Endothelial cell of umbilical vein (primary cell): ENCODE results near the gene CENPB. TPM values are rescaled to one million over a fixed set of nuclear protein-coding genes. Genes with fewer than 3 reads are reported as not detected.
A peak's percentile ranks its signal among the peaks of the same experiment; 100 is the strongest.

Experiments used
- BruUV-seq: library from RNA; stranded (reverse); fragments of 400-500 nt; replicated peaks from 2 replicates; lab custom pipeline; 2021; lab: Mats Ljungman, UMichigan
- CTCF ChIA-PET: fragments of 300-600, 350-600 bp; sonication (Branson Sonifier 250); formaldehyde crosslinking; loops from one replicate; lab custom pipeline; 2021; ENCODE audit warnings: antibody characterized with exemption, inconsistent platforms; lab: Charles Lee
- POLR2A ChIA-PET: fragments of 300-600, 350-600 bp; sonication (Branson Sonifier 250); formaldehyde crosslinking; loops from one replicate; lab custom pipeline; 2021; ENCODE audit warnings: antibody characterized with exemption, inconsistent platforms; lab: Charles Lee
- DNase-seq: peaks from one replicate; pipeline ENCODE4 v3.0.0-alpha.2; 2011; ENCODE audit warnings: low read depth, low spot score
- FAIRE-seq: peaks from 2 replicates; lab custom pipeline; 2011; peaks lifted over from hg19 to GRCh38; lab: Jason Lieb, UNC
- H2AFZ ChIP-seq: 2 replicates; pipeline ENCODE4 v1.6.0; 2012; ENCODE audit warnings: low read depth, low read length, control low read depth, inconsistent platforms
- H3K27ac ChIP-seq: 2 replicates; pipeline ENCODE4 v1.5.1; 2011; ENCODE audit warnings: low read depth, mild to moderate bottlenecking, control low read depth, low read length, moderate library complexity; ENCODE audit not compliant: insufficient read depth
- H3K27me3 ChIP-seq, 2 experiments: 2 replicates each; pipeline versions ENCODE4 v1.6.0 to v1.6.1; 2011; ENCODE audit warnings: low read length in 2 of 2, mixed read lengths in 1 of 2; ENCODE audit not compliant: control insufficient read depth in 2 of 2, insufficient read depth in 2 of 2
- H3K36me3 ChIP-seq, 2 experiments: 2 replicates in 1 of 2; 3 replicates in 1 of 2; pipeline ENCODE4 v1.5.1; 2011; ENCODE audit warnings: low read length in 2 of 2, mild to moderate bottlenecking in 1 of 2, moderate library complexity in 1 of 2; ENCODE audit not compliant: control insufficient read depth in 2 of 2, insufficient read depth in 2 of 2; ENCODE audit errors: extremely low read depth in 1 of 2
- H3K4me1 ChIP-seq: 3 replicates; pipeline ENCODE4 v1.5.1; 2011; ENCODE audit warnings: mild to moderate bottlenecking, low read length; ENCODE audit not compliant: control insufficient read depth, insufficient read depth; ENCODE audit errors: extremely low read depth
- H3K4me2 ChIP-seq: 2 replicates; pipeline ENCODE4 v1.6.1; 2011; ENCODE audit warnings: low read length, control low read depth, mixed read lengths; ENCODE audit not compliant: insufficient read depth
- H3K4me3 ChIP-seq, 3 experiments: fragments of 200-600 bp in 1 of 3; sonication (generic), shearing (Covaris generic) in 1 of 3; replicated peaks in 1 of 3; 2 replicates each; pipeline ENCODE4 v1.5.1; 2011 to 2016; ENCODE audit warnings: control low read depth in 3 of 3, low read length in 3 of 3, mild to moderate bottlenecking in 2 of 3, inconsistent platforms in 1 of 3, low read depth in 1 of 3, moderate library complexity in 1 of 3; ENCODE audit not compliant: insufficient read depth in 1 of 3
- H3K79me2 ChIP-seq: 2 replicates; pipeline ENCODE4 v1.6.0; 2012; ENCODE audit warnings: low read length, inconsistent platforms; ENCODE audit not compliant: control insufficient read depth, insufficient read depth
- H3K9ac ChIP-seq: replicated peaks from 2 replicates; pipeline ENCODE3; 2011; ENCODE audit warnings: low read length, control low read depth; ENCODE audit not compliant: insufficient read depth; ENCODE audit errors: extremely low read depth
- H3K9me1 ChIP-seq: replicated peaks from 3 replicates; pipeline ENCODE4 v1.6.0; 2011; ENCODE audit warnings: mild to moderate bottlenecking, low read length; ENCODE audit not compliant: control insufficient read depth, insufficient read depth; ENCODE audit errors: extremely low read depth
- H3K9me3 ChIP-seq: replicated peaks from 2 replicates; pipeline ENCODE4 v1.5.1; 2012; ENCODE audit warnings: low read length, inconsistent platforms; ENCODE audit not compliant: control insufficient read depth, insufficient read depth
- H4K20me1 ChIP-seq: replicated peaks from 2 replicates; pipeline ENCODE3; 2011; ENCODE audit warnings: mild to moderate bottlenecking, low read length; ENCODE audit not compliant: control insufficient read depth, insufficient read depth; ENCODE audit errors: extremely low read depth
- EZH2 ChIP-seq: IDR thresholded peaks from 2 replicates; pipeline ENCODE4 v1.6.1; 2012; ENCODE audit warnings: borderline replicate concordance, low read depth, mild to moderate bottlenecking, moderate library complexity, low read length, inconsistent platforms; ENCODE audit not compliant: severe bottlenecking
- FOS ChIP-seq: IDR thresholded peaks from 2 replicates; pipeline ENCODE4 v1.6.1; 2011; ENCODE audit warnings: mild to moderate bottlenecking, low read length, moderate library complexity, borderline replicate concordance; ENCODE audit not compliant: insufficient read depth
- GATA2 ChIP-seq: IDR thresholded peaks from 2 replicates; pipeline ENCODE4 v1.7.0; 2011; ENCODE audit warnings: low read depth, mild to moderate bottlenecking, moderate library complexity, mixed read lengths, low read length; ENCODE audit not compliant: insufficient read length, insufficient read depth
- JUN ChIP-seq: IDR thresholded peaks from 2 replicates; pipeline ENCODE4 v1.6.1; 2011; ENCODE audit warnings: borderline replicate concordance, low read depth; ENCODE audit not compliant: insufficient read length, insufficient read depth
- MYC ChIP-seq: IDR thresholded peaks from one replicate; pipeline ENCODE4 v1.6.1; 2011; ENCODE audit warnings: mild to moderate bottlenecking, low read depth, low read length
- POLR2A ChIP-seq: IDR thresholded peaks from 2 replicates; pipeline ENCODE4 v1.6.1; 2012; ENCODE audit warnings: low read depth, mild to moderate bottlenecking, control low read depth, low read length
- POLR2AphosphoS5 ChIP-seq: IDR thresholded peaks from 2 replicates; pipeline ENCODE4 v1.6.1; 2012; ENCODE audit warnings: low read depth, mild to moderate bottlenecking, control low read depth, low read length, moderate library complexity; ENCODE audit not compliant: insufficient read depth
- dilution Hi-C: fragments of 300-500 bp; cut with MboI; formaldehyde crosslinking; loops from one replicate; pipeline ENCODE4 v1.15.0; 2019; ENCODE audit warnings: low sequenced_read_pairs; ENCODE audit not compliant: extremely low pct_ligation_motif_present
- intact Hi-C: fragments of 100-400 bp; cut with micrococcal nuclease; formaldehyde crosslinking; loops from one replicate; pipeline ENCODE4 v1.10.0; 2022
- polyA plus RNA-seq, 4 experiments: library from polyadenylated mRNA; depleted of rRNA in 3 of 4; stranded (reverse) in 3 of 4; unstranded in 1 of 4; fragments of >200 nt; gene quantifications; 2 replicates each; pipeline versions ENCODE4 v1.2.1 to v1.2.3, GENCODE V29; 2011 to 2012; ENCODE audit warnings: missing spikeins in 1 of 4
- total RNA-seq: library from RNA; stranded (reverse); gene quantifications from 2 replicates; pipeline ENCODE4 v1.2.3, GENCODE V29; 2021
- TF ChIP-seq, protein P1 (sequence below): IDR thresholded peaks from 2 replicates; pipeline ENCODE4 v1.6.1; 2011; ENCODE audit not compliant: insufficient read depth, insufficient read length
- TF ChIP-seq, protein P2 (sequence below), 2 donors: IDR thresholded peaks; 1 replicate in 1 of 2; 2 replicates in 1 of 2; pipeline ENCODE4 v1.5.1; 2011; ENCODE audit warnings: low read length in 2 of 2, mild to moderate bottlenecking in 2 of 2, moderate library complexity in 2 of 2, control low read depth in 1 of 2, inconsistent platforms in 1 of 2, low read depth in 1 of 2; ENCODE audit not compliant: insufficient read depth in 1 of 2; ENCODE audit errors: extremely low read depth in 1 of 2

Gene CENPB
- total and polyA plus RNA-seq, 2 donors (not counting 3 experiments of a cell fraction or from before 2014, with no cell fraction given) = 30.4 to 90.3 TPM

DNA sequence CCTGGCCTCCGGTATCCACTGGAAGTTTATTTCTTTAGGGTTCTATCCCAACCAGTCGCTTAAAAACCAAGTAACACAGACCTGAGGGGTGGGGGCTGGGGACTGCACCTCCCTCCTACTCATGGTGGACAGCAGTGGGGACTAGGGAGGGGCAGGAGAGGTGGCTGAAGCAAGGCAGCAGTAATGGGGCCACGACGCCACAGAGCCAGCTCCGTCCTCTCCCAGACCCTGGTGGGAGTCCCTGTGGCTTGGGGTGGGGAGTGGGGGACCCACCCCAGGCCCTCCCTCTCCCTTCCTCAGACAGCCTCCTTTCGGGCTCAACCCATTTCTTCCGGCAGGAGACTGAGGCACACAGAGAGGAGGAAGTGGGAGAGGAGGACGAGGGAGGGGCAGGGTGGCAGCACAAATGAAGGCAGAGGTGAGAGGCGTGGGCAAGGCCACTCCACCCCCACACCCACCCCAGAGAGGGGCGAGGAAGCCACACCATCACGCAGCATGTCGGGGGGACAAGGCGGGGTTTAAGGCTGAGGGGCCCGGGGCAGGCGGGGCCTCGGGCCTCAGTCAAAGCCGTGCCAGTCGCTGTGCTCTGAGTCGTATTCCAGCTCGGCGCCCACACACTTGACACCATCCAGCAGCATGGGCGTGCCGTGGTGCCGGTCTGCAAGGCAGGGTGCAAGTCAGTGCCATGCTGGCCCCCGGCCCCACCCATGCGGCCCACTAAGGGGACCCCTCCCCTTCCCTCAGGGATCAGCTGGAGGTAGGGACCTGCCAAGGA is 32.9 kb downstream of the CENPB start:
- FAIRE-seq (no peak), DNase-seq (no peak)
- Histone ChIP-seq H3K36me3 (peaks cover 0 to 12% of the 10 kb centered on the region in 2 experiments), H3K9ac (no peak overlapping the region), H4K20me1 (no peaks in the 10 kb centered on the region), H2AFZ (no peak overlapping the region), H3K79me2 (no peaks in the 10 kb centered on the region), H3K4me2 (no peak overlapping the region), H3K4me1 (no peaks in the 10 kb centered on the region), H3K9me1 (no peaks in the 10 kb centered on the region), H3K4me3 (no peak overlapping the region), H3K27ac (no peak overlapping the region), H3K27me3 (no peaks in the 10 kb centered on the region), H3K9me3 (no peaks in the 10 kb centered on the region)
- dilution Hi-C loops (no loop called here), intact Hi-C loops (loop anchor here (1.0 to 5.0 kb wide), 5 partner anchors 15 to 102 kb away; partner anchors contain the start of gene SPEF1)
- BruUV-seq = TSS peak; percentile 88
- CTCF ChIA-PET = interaction anchor here (1.0 to 5.7 kb wide), 25 partner anchors 11 to 473 kb away, joined by 3 to 76 read pairs (median 7); partner anchors contain the start of genes ADISSP, AP5S1, CENPB and SPEF1
- TF ChIP-seq, protein P1, sequence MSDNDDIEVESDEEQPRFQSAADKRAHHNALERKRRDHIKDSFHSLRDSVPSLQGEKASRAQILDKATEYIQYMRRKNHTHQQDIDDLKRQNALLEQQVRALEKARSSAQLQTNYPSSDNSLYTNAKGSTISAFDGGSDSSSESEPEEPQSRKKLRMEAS = no peak
- TF ChIP-seq POLR2AphosphoS5 = no peak
- TF ChIP-seq FOS = no peak
- TF ChIP-seq, protein P2, sequence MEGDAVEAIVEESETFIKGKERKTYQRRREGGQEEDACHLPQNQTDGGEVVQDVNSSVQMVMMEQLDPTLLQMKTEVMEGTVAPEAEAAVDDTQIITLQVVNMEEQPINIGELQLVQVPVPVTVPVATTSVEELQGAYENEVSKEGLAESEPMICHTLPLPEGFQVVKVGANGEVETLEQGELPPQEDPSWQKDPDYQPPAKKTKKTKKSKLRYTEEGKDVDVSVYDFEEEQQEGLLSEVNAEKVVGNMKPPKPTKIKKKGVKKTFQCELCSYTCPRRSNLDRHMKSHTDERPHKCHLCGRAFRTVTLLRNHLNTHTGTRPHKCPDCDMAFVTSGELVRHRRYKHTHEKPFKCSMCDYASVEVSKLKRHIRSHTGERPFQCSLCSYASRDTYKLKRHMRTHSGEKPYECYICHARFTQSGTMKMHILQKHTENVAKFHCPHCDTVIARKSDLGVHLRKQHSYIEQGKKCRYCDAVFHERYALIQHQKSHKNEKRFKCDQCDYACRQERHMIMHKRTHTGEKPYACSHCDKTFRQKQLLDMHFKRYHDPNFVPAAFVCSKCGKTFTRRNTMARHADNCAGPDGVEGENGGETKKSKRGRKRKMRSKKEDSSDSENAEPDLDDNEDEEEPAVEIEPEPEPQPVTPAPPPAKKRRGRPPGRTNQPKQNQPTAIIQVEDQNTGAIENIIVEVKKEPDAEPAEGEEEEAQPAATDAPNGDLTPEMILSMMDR (IDR thresholded peaks at IDR 0.05; ENCODE audit: extremely low read depth in 1 of 2, insufficient read depth in 1 of 2, low read depth in 1 of 2, low read length in 2 of 2) = no peak
- TF ChIP-seq JUN = no peak
- TF ChIP-seq EZH2 = no peak
- no peak for TF ChIP-seq GATA2
- no peak for TF ChIP-seq POLR2A
- TF ChIP-seq MYC = no peak
- POLR2A ChIA-PET = no interaction called here
